BE2C (cell line): ENCODE results near the gene EXT2.

Experiments
- DNase-seq: peaks from one replicate; pipeline ENCODE4 v3.0.0-alpha.2; 2020
- H3K27me3 ChIP-seq: fragments of 250-450 bp; sonication (Bioruptor Pico); 2 replicates; pipeline ENCODE4 v1.5.1; 2020; ENCODE audit warnings: mild to moderate bottlenecking
- H3K36me3 ChIP-seq: fragments of 250-450 bp; sonication (Bioruptor Pico); 2 replicates; pipeline ENCODE4 v1.5.1; 2020; ENCODE audit warnings: mild to moderate bottlenecking
- H3K4me1 ChIP-seq: fragments of 250-450 bp; sonication (Bioruptor Pico); 2 replicates; pipeline ENCODE4 v1.5.1; 2020
- H3K4me3 ChIP-seq: 2 replicates; pipeline ENCODE4 v1.5.1; 2011; ENCODE audit warnings: low read depth, low read length
- H3K9me3 ChIP-seq: fragments of 250-450 bp; sonication (Bioruptor Pico); 2 replicates; pipeline ENCODE4 v1.5.1; 2020
- CTCF ChIP-seq: IDR thresholded peaks from 2 replicates; pipeline ENCODE4 v1.5.1; 2012; ENCODE audit warnings: mild to moderate bottlenecking, low read depth, low read length

Gene EXT2

DNA sequence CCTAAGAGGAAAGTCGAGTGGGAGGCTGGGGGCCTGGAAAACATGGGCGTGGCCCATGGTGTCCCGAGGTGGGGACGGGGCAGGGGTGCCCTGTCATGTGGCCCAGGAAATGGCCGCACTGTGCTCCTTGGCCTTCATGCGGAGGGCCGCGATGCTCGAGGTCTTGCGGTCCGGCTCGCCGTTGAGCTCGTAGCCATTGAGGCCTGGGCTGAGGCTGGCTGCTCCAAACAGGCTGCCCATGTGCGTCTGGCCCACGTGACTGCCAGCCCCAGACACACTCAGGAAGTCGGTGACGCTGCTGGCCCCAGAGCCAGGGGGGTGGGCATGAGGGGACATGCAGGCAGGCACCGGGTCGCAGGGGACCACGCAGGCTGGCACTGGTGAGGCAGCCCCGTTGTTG is 169.3 kb downstream of the EXT2 start:
- Histone ChIP-seq H3K9me3 (no peaks in the 10 kb centered on the region), H3K4me3 (no peak overlapping the region), H3K36me3 (no peaks in the 10 kb centered on the region), H3K27me3 (no peaks in the 10 kb centered on the region), H3K4me1 (no peaks in the 10 kb centered on the region)
- TF ChIP-seq CTCF, result no peak
- no peak for DNase-seq

DNA sequence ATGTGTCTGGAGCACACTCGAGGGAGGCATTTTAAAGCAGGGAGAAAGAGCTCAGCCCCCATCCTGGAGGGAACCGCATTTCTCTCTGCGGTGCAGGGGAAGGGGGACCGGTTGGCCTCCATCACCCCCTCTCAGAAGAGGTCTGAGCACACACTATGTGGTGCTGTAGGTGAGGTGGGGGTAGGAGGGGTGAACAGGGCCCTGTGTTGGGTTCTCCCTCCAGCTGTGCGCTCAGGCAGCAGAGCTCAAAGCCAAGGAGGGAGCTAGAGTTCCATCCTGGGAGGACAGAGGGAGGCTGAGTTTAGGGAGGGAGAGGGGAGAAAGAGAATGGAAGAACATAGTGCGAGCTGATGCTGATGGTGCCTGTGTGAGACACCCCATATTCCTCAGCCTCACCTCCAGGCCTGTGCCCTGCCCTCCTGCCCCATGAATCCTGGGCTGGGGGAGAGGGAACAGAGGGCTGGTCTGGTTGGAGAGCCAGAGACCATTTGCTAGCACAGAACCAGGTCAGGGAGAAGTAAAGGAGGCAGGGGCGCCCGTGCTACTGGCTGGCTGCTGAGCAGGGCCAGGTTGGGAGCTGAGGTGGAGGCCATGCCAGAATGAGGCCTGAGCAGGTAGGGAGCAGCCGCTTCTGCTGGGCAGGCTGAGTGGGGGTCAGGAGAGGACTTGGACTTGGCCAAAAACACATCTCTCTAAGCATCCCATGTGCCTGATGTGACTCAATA is 170.7 kb downstream of the EXT2 start:
- DNase-seq, result no peak

DNA sequence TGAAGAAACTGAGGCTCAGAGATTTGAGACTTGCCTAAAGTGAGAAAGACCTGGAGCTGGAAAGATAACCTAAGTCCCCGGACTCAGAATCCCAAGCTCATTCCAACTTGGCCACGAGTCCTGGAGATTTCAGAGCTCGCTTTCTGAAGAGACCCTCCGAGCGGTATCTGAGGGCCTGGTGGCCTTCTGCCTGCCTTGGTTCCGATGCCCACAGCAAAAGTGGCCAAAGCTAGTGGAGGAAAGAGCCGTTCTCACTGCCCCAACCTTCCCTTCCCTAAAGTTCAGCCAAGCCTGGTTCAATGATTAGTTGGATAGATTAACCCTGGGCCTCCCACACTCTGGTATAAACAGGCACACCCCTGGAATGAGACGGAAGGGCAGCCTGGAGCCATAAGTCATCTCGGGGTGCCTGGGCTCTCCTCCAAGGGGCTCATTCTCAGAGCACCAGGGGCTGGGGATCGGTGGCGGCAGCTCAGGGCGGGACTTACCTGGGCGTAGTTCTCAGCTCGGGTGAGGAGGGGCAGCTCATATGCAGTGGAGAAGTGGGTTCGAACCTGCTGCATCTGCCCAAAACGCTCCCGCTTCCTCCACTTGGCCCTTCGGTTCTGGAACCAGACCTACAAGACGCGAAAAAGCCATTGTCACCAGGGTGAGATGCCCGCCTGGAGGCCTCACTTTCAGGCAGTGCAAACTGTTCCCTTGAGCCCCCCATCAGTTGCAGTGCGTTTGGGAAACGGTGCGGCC is 171.7 kb downstream of the EXT2 start:
- H3K9me3 ChIP-seq, result no peaks in the 10 kb centered on the region
- no peaks in the 10 kb centered on the region for H3K36me3 ChIP-seq
- no peak overlapping the region for H3K4me3 ChIP-seq
- no peak for DNase-seq
- no peaks in the 10 kb centered on the region for H3K4me1 ChIP-seq
- no peaks in the 10 kb centered on the region for H3K27me3 ChIP-seq
- TF ChIP-seq CTCF, result no peak

More for the DNA sequence above, 170.7 kb downstream of the EXT2 start:
- TF ChIP-seq CTCF, result no peak
- Histone ChIP-seq H3K27me3 (no peaks in the 10 kb centered on the region), H3K9me3 (no peaks in the 10 kb centered on the region), H3K4me1 (no peaks in the 10 kb centered on the region), H3K36me3 (no peaks in the 10 kb centered on the region), H3K4me3 (no peak overlapping the region)

- Histone ChIP-seq H3K4me3 (no peak overlapping the region), H3K27me3 (no peaks in the 10 kb centered on the region), H3K4me1 (no peaks in the 10 kb centered on the region), H3K9me3 (no peaks in the 10 kb centered on the region), H3K36me3 (no peaks in the 10 kb centered on the region)
- DNase-seq, result no peak
- no peak for TF ChIP-seq CTCF
Observed at GRCh38 chr11:44267750-44268613, 172.5 kb downstream of the EXT2 start.

GRCh38 chr11:44268614-44269080 is 173.2 kb downstream of the EXT2 start:
- no peaks in the 10 kb centered on the region for H3K27me3 ChIP-seq
- no peak for TF ChIP-seq CTCF
- no peak for DNase-seq
- H3K4me3 ChIP-seq, result no peak overlapping the region
- H3K4me1 ChIP-seq, result no peaks in the 10 kb centered on the region
- no peaks in the 10 kb centered on the region for H3K36me3 ChIP-seq
- H3K9me3 ChIP-seq, result no peaks in the 10 kb centered on the region
